CD4-positive, alpha-beta T cell treated with Interleukin-12 subunit alpha and Interleukin-12 subunit beta, for 1 hour (primary cell): ENCODE data around the gene ATRN.
"Not testable (repeated sequence)": the region's sequence is repeated elsewhere in the genome, so short reads cannot be mapped to it uniquely, and the experiment has no call there.

ENCODE experiments used
- DNase-seq: peaks from one replicate; pipeline ENCODE4 v3.0.0-alpha.2; 2020

The ATRN gene

DNA sequence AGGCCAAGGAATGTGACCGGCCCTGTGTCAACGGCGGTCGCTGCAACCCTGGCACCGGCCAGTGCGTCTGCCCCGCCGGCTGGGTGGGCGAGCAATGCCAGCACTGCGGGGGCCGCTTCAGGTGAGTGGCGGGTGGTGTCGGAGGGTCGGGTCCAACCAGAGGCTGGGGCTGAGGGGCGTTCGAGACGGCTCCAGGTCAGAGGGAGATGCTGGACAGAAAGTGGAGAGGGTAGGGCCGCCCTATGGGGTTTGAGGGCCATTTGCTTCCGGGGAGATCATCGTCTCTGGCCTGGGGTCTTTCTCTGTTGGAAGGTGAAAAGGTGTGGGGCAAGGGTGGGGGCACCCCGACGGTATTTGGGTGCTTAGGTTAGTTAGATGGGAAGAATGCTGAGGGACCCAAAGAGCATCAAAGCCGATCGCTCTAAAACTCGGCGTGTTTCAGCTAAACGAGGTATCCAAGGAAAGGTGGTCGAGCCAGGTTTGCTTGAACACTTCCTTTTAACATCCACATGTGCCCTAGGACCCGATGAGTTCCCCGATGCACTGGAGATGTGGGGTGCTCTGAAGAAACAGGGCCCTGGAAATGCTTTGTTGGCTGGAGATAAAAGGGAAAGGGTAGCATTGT is 691 bp downstream of the ATRN start:
- no peak for DNase-seq

DNA sequence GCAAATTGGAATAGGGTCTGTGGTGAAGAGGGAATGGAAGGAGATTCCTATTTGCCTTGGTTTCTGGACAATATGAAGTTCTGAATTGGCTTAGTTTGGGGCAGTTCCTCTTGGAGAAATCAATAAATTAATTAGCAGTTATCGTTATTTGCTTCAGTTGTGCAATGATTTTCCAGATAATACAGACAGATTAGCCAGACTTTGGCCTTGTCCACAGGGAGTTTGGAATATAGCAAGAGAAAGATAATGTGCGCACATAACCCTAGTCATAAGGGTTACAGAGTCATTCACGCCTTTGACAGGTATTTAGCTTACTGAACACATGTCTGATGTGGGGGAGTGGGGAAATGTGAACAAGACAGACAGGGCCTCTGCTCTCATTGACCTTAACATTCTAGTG is 1.3 kb downstream of the ATRN start:
- DNase-seq, result no peak

DNA sequence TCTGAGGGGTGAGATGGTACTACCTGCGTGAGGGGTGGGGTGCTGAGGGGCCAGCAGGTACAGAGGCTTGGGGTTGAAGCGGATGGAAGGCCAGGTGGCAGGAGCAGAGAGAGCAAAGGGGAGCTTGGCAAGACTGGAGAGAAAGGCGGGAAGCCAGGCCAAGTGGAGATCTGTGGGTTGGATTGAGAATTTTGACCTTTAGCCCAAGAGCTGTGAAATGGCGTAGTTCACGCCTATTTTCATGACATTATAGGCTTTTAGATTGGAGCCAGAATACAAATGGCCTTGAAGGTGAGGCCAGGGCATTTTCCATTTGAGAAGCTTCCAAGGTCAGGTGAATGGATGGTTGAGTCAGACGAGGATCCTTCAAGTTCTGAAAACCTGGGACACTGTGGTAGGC is 2.5 kb downstream of the ATRN start:
- DNase-seq, result no peak

DNA sequence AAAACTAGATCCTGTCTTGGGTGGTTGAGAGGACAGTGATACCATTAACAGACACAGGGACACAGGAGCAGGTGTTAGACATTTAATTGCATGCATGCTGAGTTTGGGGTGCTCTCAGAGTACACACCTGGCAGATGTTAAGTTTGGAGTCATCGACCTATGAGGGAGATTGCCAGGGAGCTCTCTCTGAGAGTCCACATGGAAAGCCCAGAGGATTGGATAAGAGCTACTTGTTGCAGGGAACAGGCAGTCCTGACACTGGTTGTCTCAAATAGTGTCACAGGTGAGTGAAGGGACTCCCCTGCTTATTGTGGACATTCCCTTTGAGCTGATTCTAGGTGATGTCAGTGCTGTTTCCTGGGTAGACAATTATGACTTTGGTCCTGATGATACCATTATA is 3.1 kb downstream of the ATRN start:
- DNase-seq, result no peak

DNA sequence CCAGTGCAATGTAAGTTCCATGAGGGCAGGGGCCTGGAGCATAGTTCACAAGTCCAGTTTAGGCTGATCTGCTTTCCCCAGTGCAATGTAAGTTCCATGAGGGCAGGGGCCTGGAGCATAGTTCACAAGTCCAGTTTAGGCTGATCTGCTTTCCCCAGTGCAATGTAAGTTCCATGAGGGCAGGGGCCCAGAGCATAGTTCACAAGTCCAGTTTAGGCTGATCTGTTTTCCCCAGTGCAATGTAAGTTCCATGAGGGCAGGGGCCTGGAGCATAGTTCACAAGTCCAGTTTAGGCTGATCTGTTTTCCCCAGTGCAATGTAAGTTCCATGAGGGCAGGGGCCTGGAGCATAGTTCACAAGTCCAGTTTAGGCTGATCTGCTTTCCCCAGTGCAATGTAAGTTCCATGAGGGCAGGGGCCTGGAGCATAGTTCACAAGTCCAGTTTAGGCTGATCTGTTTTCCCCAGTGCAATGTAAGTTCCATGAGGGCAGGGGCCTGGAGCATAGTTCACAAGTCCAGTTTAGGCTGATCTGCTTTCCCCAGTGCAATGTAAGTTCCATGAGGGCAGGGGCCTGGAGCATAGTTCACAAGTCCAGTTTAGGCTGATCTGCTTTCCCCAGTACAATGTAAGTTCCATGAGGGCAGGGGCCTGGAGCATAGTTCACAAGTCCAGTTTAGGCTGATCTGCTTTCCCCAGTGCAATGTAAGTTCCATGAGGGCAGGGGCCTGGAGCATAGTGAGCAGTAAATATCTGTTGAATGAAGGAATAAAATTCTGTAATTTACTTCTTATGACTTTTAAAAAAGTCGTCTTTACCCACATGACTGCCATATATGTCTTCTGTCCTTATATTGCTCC is 6.4 kb downstream of the ATRN start:
- DNase-seq, result not testable (repeated sequence)

DNA sequence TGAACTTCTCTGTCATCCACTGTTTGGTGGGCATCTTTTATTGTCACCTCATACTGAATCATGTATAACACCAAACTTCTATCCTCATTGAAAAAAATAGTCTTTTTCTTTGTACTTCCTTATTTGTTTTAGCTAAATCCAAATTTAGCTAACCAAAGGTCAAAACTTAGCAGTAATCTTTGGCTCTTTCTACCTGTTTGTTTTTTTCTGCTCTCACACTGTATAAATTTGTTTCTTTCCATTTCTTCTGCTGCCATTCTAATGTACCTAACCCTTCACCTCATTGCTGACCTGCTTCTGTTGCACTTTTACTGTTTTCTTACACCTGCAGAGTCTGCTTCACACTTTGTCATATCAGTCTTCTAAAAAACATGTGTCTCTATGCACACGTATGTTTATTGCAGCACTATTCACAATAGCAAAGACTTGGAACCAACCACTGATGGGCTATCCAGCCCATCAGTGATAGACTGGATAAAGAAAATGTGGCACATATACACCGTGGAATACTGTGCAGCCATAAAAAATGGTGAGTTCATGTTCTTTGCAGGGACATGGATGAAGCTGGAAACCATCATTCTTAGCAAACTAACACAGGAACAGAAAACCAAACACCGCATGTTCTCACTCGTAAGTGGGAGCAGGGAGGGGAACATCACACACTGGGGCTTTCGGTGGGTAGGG is 7.2 kb downstream of the ATRN start:
- DNase-seq, result no peak

DNA sequence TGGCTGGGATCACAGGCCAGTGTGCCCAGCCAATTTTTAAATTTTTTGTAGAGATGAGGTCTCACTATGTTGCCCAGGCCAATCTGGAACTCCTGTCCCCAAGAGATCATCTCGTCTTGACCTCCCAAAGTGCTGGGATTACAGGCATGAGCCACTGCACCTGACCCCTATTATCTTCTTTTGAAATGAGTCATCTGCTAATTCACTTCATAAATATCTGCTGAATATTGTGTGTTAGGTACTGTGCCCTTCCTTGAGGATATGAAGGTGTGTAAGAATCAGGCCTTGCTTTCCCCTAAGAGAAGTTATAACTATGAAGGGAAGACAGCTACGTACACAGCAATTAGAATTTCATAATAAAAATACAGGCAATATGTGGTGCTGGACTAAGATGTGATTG is 8.2 kb downstream of the ATRN start:
- DNase-seq, result no peak

DNA sequence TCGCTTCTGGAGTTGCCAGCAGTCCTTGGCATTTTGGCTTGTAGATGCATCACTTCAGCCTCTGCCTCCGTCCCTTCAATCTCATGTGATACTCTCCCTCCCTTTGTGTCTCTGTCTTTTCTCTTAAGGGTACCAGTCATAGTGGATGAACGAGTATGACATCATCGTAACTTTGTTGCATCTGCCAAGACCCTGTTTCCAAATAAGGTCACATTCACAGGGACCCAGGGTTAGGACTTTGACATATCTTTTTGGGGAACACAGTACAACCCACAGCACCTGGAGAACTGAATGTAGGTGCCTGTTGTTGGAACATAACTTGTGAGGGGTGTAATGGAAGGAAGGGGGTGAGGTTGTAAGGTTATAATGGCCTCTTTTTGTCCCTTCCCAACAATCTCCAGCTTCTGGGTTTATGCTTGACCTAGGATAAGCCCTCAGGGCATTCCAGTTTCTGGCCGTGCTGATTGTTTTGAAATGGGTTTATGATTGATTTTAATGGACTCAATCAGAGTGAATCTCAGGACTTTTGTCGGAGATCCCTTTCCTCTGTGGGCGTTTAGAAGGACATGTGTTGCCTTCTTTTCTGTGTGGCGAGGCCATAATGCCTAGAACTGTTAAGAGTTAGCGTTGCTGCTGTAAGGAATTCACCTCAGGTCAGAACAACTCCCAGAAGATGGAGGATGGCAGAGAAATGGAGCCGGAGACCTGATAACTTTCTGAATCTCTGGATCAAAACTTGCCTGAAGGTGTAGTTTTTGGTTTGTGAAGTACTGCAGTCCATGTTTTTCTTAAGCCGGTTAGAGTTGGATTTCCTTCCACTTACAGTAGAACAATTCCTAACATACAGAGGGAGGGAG is 9.2 kb downstream of the ATRN start:
- DNase-seq, result no peak

DNA sequence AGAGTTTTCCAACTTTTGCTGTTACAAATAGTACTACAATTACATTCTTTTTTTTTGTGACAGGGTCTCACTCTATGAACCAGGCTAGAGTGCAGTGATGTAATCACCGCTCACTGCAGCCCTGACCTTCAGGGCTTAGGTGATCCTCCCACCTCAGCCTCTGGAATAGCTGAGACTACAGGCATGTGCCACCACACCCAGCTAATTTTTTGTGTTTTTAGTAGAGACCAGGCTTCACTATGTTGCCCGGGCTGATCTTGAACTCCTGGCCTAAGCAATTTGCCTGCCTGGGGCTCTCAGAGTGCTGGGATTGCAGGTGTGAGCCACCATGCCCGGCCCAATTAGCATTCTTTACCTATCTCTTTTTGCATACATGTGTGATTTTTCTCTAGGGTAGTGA is 12.5 kb downstream of the ATRN start:
- DNase-seq, result no peak

DNA sequence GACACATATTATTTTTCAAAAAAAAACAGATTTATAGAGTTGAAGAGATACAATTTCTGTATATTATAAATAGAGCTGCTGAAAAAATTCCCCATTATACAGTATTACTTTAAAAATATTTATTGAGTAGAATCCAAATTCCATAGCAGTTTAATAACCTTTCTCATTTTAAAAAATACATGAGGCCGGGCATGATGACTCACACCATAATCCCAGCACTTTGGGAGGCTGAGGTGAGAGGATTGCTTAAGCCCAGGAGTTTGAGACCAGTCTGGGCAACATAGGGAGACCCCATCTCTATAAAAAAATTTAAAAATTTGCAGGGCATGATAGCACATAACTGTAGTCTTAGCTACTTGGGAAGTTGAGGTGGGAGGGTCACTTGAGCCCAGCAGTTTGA is 13.0 kb downstream of the ATRN start:
- DNase-seq, result no peak

DNA sequence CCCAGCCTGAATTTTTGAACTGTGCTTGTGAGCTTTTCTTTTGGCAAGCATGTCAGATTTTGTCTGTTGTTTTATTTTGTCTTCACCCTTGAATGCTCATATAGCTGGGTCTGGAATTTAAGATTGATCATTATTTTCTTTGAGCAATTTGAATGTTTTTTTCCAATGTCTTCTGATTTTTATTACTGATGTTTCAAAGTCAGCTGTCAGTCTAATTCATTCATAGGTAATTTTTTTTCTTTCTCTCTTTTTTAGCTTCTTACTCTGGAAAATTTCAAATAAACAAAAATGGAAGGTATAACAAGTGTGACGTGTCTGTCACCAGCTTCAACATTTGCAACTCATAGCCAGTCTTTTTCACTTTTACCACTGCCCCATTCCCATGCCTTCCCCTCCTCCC is 15.1 kb downstream of the ATRN start:
- no peak for DNase-seq

DNA sequence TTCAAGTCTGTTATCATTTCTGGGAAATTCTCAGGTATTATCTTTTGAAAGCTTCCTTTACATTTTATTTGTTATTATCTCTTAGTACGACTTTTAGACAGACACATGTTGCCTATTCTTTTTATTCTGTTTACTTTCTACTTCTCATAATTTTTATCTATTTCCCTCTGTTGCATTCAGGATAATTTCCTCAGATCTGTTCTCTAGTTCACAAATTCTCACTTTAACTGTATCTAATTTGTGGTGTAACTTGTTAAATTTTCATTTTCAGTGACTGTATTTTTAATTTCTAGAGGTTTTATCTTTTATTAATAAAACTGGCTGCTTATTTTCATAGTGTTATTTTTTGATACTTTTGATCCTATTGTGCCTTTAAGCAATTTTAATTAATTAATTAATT is 16.0 kb downstream of the ATRN start:
- no peak for DNase-seq

DNA sequence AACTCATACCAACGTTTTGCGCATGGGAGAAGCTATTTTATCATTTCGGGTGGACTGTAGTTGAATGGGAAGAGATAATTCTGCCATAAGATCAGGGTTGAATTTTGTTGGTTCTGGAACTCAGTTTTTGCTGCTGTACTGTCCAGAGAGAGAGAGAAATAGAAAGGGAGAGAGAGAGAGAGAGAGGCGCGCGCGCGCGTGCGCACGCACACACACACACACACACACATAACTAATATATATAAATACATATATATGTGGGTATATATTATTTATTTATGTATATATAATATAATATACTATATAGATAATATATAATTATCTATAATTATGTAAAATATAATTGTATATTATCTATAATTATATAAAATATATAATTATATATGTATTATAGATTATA is 21.9 kb downstream of the ATRN start:
- no peak for DNase-seq

DNA sequence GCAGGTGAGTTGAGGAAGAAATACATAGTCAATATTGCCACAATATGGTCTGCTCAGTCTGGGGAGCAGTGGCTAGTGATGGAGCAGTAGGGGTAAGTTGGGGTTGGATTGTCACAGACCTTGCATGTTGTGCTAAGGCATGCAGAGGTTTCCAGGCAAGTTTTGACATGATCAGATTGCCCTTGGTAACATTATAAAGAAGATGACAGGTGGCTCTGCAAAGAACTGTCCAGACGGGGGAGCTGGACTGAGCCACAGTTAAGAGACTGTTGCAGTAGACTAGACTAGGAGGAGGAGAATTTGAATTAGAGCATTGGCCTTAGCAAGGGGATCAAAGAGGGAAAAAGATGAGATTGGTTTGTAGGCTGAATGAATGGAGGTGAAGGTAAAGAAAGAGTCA is 23.4 kb downstream of the ATRN start:
- DNase-seq, result no peak

DNA sequence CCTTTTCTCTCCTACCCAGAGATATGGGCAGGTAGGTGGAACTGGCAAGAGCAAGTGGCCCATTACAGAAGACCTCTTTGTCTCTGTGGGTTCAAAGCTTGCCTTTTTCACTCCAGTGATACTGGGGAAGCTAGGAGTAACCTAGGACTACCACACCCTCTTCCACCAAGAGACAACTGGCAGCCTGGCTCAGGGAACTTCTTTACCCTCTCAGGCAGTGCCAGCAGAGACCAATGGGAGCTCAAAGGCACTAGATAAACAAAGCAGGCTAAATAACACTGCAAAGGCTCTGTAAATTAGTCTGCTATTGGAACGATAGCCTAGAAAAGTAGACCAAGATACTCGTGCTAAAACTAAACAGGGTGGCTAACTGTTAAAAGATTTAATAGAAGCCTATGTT is 32.1 kb downstream of the ATRN start:
- no peak for DNase-seq

DNA sequence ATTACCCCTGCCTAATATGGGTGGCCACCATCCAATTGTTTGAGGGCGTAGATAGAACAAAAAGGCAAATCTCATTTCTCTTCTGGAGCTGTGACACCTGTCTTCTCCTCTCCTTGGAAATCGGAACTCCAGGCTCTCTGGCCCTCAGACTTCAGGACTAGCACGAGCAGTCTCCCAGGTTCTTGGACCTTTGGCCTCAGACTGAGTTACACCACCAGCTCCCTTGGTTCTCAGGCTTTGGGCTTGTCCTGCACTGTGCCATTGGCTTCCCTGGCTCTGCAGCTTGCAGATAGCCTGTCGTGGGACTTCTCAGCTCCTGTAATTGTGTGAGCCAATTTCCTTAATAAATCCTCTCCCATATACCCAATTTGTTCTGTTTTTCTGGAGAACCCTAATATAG is 34.3 kb downstream of the ATRN start:
- DNase-seq, result no peak

DNA sequence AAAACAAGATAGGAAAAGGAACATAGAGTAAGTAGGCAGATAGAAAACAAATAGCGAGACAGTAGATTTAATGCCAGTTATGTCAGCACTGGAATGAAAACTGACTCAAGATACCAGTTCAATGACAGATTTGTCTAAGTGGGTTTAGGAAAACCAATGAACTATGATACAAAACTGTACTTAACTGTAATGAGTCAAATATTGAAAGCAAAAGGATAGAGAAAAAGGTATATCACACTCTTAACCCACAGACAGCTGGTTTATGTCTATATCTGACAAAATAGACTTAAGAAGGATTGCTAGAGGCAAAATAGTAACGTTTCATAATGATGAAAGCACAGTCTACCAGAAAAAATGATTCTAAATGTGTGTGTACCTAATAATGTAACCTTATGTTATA is 38.2 kb downstream of the ATRN start:
- DNase-seq, result no peak

DNA sequence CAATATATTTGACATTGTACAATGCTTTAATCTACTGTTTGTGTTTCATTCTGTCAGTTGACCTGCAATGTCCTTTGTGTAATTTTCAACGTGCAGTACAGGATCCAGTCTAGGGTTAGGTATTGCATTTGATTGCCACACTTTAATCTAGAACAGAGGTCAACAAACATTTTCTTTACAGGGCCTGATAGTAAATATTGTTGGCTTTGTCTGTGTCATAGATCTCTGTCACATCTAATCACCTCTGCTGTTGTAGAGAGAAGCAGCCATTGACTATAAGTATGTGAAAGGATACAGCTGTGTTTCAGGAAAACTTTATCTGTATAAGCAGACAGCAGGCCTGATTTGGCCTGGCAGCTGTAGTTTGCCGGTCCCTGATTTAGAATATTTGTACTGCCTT is 39.3 kb downstream of the ATRN start:
- DNase-seq, result no peak

DNA sequence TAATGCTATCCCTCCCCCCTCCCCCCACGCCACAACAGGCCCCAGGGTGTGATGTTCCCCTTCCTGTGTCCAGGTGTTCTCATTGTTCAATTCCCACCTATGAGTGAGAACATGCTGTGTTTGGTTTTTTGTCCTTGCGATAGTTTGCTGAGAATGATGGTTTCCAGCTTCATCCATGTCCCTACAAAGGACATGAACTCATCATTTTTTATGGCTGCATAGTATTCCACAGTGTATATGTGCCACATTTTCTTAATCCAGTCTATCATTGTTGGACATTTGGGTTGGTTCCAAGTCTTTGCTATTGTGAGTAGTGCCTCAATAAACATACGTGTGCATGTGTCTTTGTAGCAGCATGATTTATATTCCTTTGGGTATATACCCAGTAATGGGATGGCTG is 41.4 kb downstream of the ATRN start:
- not testable (repeated sequence) for DNase-seq

DNA sequence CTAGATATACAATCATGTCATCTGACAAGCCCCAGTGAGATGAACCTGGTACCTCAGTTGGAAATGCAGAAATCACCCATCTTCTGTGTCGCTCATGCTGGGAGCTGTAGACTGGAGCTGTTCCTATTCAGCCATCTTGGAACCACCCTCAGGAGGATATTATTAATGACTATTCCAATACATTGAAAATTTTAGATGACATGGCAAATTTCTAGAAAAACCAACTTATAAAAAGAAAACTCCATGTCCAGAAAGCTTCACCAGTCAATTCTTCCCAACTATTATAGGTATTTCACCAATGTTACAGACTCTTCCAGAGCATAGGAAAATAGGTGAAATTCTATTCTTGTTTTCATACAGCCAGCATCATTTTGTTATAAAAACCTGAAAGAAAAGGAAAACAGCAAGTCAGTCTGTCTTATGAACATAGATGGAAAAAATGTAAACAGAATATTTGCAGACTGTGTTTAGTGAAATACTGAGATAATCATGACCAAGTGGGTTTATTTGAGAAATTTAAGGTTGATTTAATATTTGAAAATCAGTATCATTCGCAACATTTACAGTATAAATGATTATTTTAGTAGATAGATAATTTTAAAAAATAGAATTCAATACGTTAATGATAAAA is 43.3 kb downstream of the ATRN start:
- DNase-seq, result no peak

DNA sequence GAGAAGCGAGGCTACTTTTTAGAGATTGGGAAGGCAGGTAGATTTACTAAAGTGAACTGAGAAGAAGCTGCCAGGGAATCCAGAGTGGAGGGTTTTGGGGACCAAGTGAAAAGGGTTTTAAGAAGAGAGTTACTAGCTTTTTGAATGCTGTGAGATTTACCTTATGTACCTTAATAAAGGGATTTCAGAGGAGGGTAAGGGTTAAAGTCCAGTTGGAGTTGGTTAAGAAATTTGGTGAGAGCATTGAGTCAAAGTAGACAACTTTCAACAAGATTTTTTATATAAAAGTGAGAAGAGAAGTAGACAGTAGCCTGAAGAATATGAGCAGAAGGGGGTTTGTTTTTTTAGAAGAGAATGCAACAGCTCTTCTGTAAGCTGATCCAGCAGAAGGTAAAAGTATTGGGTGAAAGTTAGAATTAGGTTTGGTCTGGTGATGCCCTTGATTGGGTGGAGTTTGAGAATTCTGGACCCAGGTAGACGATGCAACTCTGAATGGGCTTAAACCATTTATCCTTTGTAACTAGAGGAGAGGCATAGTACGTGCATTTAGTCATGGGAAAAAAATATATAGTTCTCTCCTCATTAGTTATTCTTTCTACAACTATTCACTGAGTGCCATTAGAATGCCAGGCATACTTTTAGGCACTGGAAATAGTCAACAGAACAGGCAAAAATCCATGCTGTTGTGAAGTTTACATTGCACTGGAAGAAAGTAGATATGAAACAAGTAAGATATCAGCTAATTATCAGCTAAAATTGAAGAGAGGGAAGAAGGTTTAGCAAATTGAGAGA is 44.8 kb downstream of the ATRN start:
- DNase-seq, result no peak
